ENCODE results near the gene GJA3. TPM values are rescaled to one million over a fixed set of nuclear protein-coding genes. Genes with fewer than 3 reads are reported as not detected.

The GJA3 gene
- total and polyA plus RNA-seq, 4 donors, result 0.02 to 0.05 TPM; not detected in 2

GRCh38 chr13:20161951-20162300 is 1.1 kb upstream of the GJA3 start:
- Histone ChIP-seq H3K36me3 (ENCODE audit: control insufficient read depth in 4 of 4, insufficient read depth in 3 of 4, low read depth in 1 of 4, low read length in 3 of 4) (no peaks in the 10 kb centered on the region), H3K4me1 (ENCODE audit: control insufficient read depth in 4 of 4, insufficient read depth in 4 of 4, low read length in 3 of 4) (peaks cover 6 to 19% (median 15%) of the 10 kb centered on the region in 4 donors), H3K27ac (ENCODE audit: low read depth in 1 of 2, low read length in 2 of 2) (no peak overlapping the region), H3K9ac (ENCODE audit: low read depth in 1 of 2, low read length in 2 of 2) (no peak overlapping the region), H3K9me3 (ENCODE audit: control insufficient read depth in 4 of 4, low read length in 3 of 4) (no peaks in the 10 kb centered on the region), H3K4me3 (ENCODE audit: low read depth in 1 of 3, low read length in 3 of 3) (no peak overlapping the region), H3K27me3 (ENCODE audit: control insufficient read depth in 4 of 4, insufficient read depth in 4 of 4, low read length in 3 of 4) (peaks cover 0 to 18% (median 5%) of the 10 kb centered on the region in 4 donors)
- DNase-seq (ENCODE audit: low spot score), result no peak
- TF ChIP-seq ATF3 (IDR thresholded peaks at IDR 0.05), result no peak
- TF ChIP-seq CTCF (IDR thresholded peaks at IDR 0.05; ENCODE audit: low read depth, low read length, missing input control), result no peak
- TF ChIP-seq HNF4G (IDR thresholded peaks at IDR 0.05), result no peak
- TF ChIP-seq NR2F2 (IDR thresholded peaks at IDR 0.05), result no peak
- no peak for TF ChIP-seq GABPA (IDR thresholded peaks at IDR 0.05 in 1 of 2, conservative IDR thresholded peaks at IDR 0.05 in 1 of 2)
- TF ChIP-seq FOXA1 (IDR thresholded peaks at IDR 0.05), result no peak
- no peak for TF ChIP-seq MAX (IDR thresholded peaks at IDR 0.05)
- no peak for TF ChIP-seq REST (IDR thresholded peaks at IDR 0.05)
- TF ChIP-seq RAD21 (IDR thresholded peaks at IDR 0.05), result no peak
- no peak for TF ChIP-seq ZBTB33 (IDR thresholded peaks at IDR 0.05)
- TF ChIP-seq RXRA (IDR thresholded peaks at IDR 0.05), result no peak
- no peak for TF ChIP-seq JUND (IDR thresholded peaks at IDR 0.05)
- TF ChIP-seq HNF4A (conservative IDR thresholded peaks at IDR 0.05), result no peak
- no peak for TF ChIP-seq EGR1 (IDR thresholded peaks at IDR 0.05; ENCODE audit: low read depth in 2 of 2)
- 53% methylated on average over 16 of the region's 16 CpGs for WGBS

- Histone ChIP-seq H3K9ac (ENCODE audit: low read depth in 1 of 2, low read length in 2 of 2) (no peak overlapping the region), H3K4me3 (ENCODE audit: low read depth in 1 of 3, low read length in 3 of 3) (peak overlapping the region in 1 of 3 donors; percentile 71), H3K27me3 (ENCODE audit: control insufficient read depth in 4 of 4, insufficient read depth in 4 of 4, low read length in 3 of 4) (peaks cover 0 to 19% (median 5%) of the 10 kb centered on the region in 4 donors), H3K36me3 (ENCODE audit: control insufficient read depth in 4 of 4, insufficient read depth in 3 of 4, low read depth in 1 of 4, low read length in 3 of 4) (no peaks in the 10 kb centered on the region), H3K4me1 (ENCODE audit: control insufficient read depth in 4 of 4, insufficient read depth in 4 of 4, low read length in 3 of 4) (peaks cover 6 to 19% (median 15%) of the 10 kb centered on the region in 4 donors), H3K9me3 (ENCODE audit: control insufficient read depth in 4 of 4, low read length in 3 of 4) (no peaks in the 10 kb centered on the region), H3K27ac (ENCODE audit: low read depth in 1 of 2, low read length in 2 of 2) (no peak overlapping the region)
- WGBS, result 6% methylated on average over 79 of the region's 79 CpGs
- DNase-seq (ENCODE audit: low spot score), result no peak
- TF ChIP-seq SP1 (IDR thresholded peaks at IDR 0.05), result no peak
- no peak for TF ChIP-seq HNF4A (conservative IDR thresholded peaks at IDR 0.05)
- no peak for TF ChIP-seq ATF3 (IDR thresholded peaks at IDR 0.05)
- no peak for TF ChIP-seq MAX (IDR thresholded peaks at IDR 0.05)
- TF ChIP-seq HNF4G (IDR thresholded peaks at IDR 0.05), result no peak
- no peak for TF ChIP-seq REST (IDR thresholded peaks at IDR 0.05)
- TF ChIP-seq TAF1 (conservative IDR thresholded peaks at IDR 0.05), result no peak
- TF ChIP-seq CTCF (IDR thresholded peaks at IDR 0.05; ENCODE audit: low read depth, low read length, missing input control), result no peak
Observed at GRCh38 chr13:20161275-20161950, 561 bp upstream of the GJA3 start.
